Dedifferentiated amniotic fluid mesenchymal stem cell (primary cell): ENCODE data around the gene UXS1.

Experiments used
- DNase-seq: peaks from one replicate; pipeline ENCODE4 v3.0.0-alpha.2; 2016; ENCODE audit errors: extremely low spot score

Gene UXS1

DNA sequence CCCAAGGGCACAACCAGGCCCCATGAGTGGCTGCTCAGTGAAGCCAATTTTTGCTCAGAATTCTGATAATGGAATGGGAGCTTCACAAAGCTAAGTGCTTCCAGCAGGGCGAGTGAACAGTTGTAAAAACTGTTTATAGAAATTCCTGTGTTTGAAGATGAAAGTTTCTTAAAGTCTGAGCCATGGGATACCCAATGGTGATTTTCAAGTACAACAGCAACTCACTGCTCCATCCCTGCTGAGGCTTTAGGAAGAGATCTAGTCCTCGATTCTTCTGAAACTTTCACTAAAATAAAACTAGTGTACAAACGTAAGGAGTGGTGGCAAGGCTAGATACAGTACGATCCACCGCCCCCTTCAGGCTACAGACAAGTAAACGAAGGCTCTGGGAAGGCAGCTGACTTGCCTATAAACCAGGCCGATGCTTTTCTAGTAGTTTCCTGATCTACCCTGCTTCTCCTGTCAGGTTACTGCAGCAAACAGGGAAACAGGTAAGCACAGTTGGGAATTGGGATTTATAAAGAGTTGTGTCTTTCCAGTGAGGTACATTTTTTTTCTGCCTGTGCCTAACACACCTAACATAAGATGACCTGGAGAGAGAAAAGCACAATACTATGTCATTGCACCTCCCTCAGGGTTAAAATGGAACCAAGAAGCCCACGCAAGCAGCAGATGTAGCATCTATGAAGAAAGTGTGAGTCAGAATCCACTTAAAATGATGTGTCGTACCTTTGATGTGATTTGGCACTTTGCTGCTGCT lies 108.7 kb downstream of the UXS1 start:
- DNase-seq = no peak

DNA sequence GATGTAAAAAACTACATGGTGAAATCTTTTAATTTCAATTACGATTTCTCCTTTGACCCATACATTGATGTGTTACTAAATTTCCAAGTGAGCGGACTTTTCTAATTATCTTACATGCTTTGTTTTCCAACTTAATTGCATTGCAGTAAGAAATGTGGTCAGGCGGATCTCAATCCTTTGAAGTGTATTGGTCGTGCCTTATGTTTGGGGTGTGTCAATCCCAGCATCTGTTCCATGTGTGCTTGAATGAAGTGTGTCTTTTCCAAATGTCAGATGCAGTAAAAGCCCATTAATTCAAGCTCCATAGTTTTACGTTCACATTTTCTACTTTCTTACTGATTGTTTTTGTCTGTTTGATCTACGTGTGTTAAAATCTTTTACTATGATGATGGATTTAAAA lies 113.1 kb downstream of the UXS1 start:
- DNase-seq = no peak

DNA sequence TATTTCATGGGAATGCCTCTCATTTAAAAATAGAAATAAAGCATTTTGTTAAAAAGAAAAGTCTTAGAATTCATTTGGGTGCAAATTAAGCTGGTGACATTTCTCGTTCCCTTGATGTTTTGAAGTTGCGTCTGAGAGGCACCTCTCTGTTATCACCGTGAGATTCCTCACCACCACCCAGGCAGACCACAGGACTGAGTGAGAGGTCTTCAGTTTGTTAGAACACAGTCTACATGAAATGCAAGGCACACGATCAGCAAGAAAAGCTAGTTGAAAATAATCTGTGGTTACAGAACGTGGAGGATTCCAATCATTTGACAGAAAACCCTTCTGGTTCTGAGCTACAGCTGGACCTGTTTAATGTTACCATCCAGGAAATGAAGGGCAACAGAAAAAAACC lies 116.0 kb downstream of the UXS1 start:
- DNase-seq = no peak

DNA sequence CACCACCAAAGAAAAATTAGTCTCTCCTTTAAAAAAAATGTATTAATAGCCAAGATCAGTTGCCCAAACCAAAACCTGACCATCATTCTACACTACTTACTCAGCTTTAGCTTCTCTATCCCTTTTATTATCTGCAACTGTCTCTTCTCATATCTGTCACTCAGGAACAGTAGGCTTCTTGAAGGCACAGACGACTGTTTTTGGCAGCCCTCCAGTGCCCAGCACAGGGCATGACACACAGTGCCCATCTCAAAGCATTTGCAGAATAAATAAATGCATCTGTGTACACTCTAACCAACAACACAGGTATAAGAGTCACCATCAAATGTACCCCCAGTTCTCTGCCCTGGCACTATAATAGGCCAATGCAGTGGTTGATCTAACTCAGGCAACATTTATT lies 117.2 kb downstream of the UXS1 start:
- no peak for DNase-seq

DNA sequence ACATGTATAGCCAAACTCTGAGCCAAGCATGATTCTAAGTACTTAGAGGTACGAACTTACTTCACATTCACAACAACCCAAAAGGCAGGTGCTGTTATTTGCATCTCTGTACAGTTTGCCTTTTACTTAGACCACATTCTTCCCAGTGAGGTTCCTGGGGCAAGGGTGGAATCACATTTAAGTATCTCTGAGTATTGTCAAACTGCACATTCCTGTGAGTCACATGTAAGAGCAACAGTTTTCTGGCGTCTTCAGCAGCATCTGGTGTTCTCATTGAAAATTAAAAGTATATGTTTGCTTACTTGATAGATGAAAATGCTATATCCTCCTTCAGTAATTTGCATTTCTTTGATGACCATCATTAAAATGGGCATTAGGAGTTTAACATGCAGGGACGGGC lies 119.1 kb downstream of the UXS1 start:
- DNase-seq = no peak

DNA sequence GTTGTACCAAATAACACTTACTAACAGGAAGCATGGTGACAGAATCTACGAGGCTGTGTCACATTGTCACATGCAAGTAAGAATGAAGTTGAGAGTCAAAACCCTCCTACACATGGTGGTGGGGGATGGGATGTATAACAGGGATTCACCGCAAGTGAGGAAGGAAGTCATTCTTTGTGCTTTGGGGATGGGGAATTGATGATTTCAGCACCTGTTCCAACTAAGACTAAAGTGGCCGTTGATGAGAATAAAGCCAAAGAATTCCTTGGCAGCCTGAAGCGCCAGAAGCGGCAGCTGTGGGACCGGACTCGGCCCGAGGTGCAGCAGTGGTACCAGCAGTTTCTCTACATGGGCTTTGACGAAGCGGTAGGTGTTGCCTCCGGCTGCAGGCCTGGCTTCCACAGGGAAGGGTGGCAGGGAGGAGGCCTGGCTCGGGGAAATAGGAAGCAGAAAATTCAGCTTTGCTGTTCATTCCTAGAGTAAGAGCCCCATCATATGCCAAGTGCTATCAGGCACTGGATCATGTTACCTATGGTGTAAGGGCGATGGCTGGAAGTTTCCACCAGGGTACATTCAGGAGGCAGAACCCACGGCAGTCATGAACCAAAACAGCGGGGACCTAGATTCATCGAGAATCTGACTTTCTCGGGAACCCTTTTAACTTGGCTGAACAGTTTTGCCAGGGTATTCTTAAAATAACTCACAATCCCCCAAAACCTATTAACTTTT lies 120.3 kb downstream of the UXS1 start:
- DNase-seq = no peak

DNA sequence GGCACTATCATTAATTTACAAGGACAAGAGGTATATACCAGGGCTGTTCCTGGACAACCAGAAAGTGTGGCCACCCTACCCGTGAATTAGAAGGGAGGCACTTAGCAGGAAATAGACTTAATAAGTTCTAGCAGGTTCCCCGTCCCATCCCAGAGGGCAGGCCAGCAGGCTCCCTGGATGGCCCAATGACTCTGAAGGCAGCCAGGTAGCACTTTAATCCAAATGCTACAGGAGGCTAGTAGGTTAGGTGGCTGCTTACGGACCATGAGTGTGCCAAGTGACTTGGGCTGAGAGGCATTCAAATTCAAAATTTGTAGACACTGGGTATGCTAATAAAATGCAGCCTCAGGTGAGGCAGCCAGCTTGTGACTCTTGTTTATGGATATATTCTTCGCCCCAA lies 123.9 kb downstream of the UXS1 start:
- DNase-seq = no peak

DNA sequence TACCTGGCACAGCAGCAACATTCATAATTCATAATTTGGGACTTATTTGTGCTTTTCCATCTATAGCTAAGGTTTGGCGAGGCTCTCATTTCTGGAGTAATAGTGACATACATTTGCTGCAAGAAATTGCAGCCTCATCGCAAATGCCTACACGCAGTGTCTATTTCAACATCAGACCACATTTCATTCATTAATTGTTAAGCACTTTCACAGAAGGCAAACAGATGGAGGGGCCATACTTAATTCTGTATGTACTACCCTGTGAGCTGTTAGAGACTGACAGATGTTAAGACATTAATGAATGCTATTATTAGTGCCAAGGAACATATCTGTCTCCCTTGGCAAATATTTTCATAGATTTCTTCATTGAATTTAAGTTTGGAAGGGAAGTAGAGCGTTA lies 125.7 kb downstream of the UXS1 start:
- no peak for DNase-seq

DNA sequence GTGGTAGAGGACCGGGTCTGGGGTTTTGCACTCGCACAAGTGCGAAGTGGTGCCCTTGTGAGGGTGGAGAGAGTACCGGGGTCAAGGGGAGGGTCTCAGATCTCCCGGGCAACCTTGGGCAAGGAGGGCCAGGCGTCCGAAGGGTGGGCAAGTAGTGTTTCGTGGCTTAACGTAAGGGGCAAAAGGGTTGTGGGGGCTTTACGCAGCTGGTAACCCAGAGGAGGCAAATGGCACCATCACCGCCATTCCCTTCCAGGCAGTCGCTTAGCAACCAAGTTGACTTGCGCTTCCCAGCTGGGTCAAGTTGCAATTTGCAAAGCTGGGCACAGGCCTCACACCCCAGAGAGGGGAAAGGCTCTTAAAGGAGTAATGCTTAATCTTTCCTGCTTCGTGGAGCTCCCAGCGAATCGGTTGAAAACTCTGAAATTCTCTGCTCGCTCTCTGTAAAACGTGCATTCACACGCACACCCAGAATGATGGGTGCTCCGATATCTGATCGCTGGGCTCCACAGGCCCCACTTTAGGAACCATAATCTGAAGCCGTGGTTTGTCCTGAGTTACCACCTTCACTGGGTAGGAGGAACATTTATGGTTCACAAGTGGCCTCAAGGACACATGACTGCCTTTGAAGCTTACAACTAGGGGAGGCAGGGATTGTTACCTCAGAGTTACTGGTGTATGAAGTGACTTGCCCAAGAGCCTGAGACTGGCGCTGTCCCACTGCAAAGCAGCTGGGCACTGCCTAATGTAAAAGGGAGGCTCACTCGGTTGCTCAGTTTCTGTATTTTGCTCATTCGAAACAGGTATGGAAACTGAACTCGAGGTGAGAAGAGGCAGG lies 127.9 kb downstream of the UXS1 start:
- DNase-seq = no peak

DNA sequence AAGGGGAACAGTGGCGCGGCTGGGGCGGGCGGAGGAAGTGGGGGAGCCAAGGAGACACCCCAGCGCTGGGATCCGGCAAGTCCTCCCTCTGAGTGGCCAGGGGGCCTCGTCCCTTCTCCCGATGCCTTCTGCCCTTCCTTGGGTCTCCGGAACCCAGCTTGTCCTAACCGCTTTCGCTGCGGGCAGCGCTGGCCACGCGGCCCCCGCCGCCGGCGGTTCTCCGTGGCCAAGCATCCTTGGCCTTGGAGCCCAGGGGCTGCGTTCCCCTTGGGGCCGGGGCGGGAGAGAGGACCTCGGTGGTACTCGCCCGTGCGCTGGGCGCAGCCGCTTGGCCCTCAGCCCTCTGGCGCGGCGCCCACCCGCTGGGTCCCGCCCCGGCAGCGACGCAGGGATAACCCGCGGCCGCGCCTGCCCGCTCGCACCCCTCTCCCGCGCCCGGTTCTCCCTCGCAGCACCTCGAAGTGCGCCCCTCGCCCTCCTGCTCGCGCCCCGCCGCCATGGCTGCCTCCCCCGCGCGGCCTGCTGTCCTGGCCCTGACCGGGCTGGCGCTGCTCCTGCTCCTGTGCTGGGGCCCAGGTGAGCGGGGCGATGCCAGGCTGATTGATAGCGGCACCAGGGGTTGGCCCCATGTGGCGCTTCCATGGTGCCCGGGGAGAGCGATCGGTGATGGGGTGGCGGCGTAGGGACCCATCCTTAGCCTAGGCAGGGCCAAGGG lies 128.7 kb downstream of the UXS1 start:
- no peak for DNase-seq

DNA sequence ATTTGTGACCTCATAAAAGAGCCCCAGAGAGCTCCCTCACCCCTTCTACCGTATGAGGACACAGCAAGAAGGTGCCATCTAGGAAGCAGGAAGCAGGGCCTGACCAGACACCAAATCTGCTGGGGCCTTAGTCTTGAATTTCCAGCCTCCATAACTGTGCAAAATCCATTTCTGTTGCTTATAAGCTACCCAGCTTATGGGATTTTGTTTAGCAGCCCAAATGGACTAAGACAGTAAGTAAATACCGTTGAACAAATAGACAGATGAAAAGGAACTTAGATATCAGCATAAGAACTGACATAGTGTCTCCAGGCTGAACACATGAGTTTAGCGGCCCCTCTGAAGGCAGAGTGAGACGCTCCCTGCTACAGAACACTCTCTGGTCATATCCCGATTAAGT lies 130.9 kb downstream of the UXS1 start:
- DNase-seq = no peak

DNA sequence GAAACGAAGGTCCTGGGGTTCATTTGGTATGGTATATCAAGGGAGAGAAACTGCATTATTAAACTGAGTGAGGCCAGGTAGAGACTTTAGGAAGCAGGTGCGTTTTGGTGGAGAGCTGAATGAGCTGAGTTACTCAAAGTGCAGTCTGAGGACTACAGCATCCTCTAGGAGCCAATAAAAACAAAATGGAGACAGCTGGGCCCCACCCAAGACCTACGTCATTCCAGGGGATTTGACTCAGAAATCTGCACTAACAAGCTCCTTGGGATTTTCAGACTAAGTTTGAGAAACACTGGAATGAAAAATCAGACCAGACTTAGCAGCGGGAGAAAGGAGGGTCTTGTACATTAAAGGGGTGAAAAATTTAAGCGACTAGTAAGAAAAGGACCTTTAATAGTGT lies 131.5 kb downstream of the UXS1 start:
- no peak for DNase-seq

DNA sequence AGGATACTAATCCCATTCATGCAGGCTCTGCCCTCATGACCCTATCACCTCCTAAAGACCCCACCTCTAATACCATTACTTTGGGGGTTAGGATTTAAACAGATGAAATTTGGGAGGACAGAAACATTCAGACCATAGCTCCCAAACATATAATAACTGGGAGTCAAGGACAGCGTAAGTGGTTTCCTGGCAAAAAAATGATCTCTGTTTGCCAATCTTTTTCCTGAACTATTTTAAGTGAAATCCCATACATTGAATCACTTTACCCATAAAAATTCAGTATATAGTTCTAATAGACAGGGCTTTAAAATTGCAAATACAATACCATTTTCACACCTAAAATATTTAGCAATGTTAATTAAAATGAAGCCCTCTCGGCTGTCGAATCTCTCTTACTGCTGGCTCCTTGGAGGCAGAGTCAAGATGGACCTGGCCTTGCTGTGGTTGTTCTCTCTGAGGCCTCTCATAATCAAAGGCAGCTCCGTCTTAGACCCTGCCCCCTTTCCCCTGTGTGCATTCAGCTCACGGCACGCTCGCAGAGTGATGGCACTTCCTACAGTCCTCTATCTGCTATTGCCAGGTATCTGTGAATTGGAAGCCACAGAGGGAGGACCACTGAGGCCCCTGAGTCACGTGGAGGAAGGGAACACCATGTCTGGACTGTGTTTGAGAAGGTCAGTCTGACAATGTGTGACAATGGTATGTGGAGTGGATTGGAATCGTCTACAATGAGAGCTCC lies 132.3 kb downstream of the UXS1 start:
- DNase-seq = no peak

DNA sequence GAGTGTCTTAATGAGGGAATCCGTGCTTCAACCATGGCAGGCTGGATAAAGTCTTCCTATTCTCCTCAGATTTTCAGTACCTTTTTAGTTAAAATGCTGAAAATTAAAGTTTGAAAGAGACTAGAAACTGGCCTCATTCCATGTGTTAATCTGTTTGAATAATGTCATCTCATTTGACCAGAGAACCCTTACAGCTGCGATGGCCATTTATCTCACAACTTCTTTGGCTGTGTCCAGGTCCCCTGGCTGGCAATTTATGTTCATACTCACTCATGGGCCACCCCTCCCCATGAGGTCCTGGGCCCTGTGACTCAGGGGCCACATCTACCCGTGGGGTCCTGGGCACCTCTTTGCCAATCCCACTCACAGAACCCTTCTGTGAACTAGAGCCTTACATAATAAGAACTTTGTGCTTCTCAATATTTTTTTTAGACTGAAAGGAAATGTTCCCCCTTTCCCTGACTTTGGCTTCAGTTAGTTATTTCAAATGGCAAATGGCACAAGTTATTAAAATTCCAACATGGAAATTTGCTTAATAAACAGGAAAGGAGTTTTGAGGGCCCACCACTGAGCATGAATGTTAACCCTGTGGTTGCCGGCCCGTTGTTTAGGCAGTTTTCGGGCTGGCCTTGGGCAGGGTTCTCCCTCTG lies 134.6 kb downstream of the UXS1 start:
- DNase-seq = no peak

DNA sequence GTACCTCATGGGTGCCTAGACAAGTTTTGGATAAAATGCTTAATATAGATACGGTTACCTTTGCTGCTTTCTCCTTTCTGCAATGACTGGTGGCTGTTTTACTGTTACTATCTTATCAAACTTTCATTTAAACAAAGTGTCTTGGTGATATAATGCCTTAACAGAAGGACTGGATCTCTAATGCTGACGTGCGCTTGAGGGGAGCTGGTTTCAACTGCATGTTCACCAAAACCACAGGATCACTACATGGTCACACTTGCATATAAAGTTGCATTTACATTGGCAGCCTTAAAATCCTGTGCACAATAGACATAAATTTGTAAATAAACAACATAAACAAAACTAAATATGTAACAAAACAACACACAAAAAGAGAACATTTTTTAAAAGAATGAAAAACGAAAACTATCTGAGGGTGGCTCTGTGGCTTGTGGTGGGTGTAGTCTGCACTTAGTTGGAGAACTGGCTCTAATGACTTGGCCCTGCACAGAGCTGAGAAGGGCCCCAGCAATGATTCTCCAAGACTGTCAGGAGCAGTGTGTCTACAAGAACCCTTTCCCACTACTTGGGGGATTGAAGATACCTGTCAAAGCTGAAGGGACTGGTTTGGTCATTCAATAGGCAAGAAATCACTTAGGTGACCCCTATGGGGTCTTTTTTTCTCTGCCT lies 135.5 kb downstream of the UXS1 start:
- no peak for DNase-seq

DNA sequence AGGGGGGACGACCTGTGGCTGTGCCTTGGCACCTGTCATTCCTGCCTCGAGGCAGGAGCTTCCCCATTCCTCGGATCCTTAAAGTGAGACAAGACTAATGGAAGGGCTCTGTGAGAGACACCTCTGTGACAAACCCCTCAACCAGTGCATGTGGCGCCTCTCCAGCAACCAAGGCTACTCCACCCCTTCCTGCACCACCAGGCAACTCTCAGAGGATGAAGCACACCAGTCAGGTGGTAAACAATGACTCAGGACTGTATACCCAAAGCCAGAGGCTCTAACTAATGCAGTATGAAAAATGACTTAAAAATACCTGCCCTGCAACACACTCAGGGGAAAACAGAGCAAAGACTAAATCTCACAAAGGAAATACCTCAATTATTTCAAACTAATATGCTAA lies 136.9 kb downstream of the UXS1 start:
- no peak for DNase-seq

DNA sequence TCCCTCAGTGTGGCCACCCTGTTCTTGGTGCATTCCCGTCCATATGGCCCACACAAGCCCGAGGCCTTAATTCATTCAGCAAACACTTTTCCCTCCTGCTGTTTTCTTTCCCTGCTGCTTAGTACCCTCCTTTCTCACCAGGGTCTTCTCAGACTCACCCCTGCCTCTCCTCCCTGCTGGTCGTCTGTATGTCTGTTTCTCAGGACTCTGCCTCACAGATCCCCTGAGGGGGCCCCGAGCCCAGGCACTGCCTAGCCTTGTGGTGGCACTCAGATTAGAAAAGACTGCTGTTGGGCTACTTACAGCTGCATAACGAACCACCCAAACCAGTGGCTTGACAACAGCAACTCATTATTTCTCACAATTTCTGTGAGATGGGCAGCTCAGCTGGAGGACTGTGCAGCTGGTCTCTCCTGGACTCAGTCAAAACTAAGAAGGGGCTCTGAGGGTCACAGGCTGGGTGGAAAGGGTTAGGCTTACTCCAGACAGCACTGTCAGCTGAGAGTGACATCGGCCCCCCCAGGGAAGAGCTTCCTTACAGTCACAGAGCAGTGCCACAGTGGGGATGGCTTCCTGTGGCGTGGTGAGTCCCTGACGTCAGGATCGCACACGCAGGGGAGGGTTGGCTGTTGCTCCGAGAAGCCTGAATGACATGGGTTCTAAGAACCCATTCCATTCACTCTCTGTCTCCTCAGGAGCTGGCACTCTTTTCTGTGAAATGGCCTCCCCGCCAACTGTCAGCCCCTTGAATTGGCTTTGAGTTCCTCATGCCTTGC lies 139.0 kb downstream of the UXS1 start:
- DNase-seq = no peak

DNA sequence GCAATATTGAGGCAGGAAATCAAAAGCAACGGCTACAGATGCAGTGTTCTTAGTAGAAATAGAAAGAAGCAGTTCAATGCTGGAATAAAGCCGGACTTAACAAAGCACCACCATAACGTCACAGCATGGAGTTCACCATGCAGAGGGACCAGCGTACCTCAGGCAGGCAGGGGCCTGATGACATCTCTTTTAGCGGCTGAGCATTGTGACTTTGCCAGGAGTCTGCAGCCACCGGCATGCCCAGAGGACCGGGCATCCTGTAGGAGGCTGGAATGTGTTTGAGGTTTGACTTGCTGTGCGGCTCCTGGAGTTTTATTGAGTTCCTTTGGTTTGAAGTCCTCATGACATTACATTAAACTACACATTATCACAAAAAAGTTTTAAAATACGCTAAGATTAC lies 139.8 kb downstream of the UXS1 start:
- no peak for DNase-seq

DNA sequence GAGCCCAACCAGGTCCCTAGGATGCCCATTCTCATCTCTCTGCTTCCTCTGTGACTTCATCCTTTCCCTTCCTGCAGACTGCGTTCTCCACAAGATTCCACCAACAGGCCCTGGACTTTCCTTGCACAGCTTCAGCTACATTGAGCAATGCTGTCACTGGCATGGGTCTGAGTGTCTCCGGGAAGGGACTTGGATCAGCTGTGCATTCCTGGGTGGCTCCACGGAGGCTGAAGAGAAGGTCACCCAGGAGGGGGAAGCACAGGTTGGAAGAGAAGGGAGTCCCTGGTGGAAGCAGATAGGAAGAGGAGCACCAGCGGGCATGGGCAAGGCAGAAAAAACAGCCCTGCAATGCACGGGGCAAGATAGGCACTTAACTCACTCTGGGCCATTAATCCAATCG lies 140.5 kb downstream of the UXS1 start:
- no peak for DNase-seq
